PC-9 (cell line): ENCODE measurements around the gene FASN.

Source experiments
- EZH2 ChIP-seq: fragments of 200-600 bp; sonication (generic); IDR thresholded peaks from 2 replicates; pipeline ENCODE4 v1.8.0; 2017; ENCODE audit warnings: antibody characterized with exemption, low read depth
- TF ChIP-seq, protein P1 (sequence below): fragments of 200-600 bp; sonication (generic); conservative IDR thresholded peaks from 2 replicates; pipeline ENCODE4 v1.6.1; 2017; ENCODE audit warnings: mixed run types, antibody characterized with exemption, mild to moderate bottlenecking, moderate library complexity

DNA sequence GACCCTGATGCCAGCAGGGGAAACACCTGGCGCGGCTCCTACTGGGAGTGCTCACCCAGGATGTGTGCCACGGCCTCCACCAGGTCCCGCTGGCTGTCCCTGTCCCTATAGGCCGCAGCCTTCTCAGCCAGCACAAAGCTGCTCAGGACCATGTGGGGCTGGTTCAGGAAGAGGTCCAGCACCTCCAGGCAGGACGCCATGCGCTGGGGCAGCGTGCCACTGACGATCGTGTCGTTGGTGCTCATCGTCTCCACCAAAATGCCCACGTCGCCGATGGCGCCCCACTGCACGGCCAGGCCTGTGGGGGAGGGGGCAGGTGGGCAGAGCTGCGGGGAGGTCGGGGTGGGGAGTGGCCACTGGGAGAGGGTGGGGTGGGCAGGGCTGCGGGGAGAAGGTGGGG is 16.5 kb downstream of the FASN start:
- TF ChIP-seq, protein P1, sequence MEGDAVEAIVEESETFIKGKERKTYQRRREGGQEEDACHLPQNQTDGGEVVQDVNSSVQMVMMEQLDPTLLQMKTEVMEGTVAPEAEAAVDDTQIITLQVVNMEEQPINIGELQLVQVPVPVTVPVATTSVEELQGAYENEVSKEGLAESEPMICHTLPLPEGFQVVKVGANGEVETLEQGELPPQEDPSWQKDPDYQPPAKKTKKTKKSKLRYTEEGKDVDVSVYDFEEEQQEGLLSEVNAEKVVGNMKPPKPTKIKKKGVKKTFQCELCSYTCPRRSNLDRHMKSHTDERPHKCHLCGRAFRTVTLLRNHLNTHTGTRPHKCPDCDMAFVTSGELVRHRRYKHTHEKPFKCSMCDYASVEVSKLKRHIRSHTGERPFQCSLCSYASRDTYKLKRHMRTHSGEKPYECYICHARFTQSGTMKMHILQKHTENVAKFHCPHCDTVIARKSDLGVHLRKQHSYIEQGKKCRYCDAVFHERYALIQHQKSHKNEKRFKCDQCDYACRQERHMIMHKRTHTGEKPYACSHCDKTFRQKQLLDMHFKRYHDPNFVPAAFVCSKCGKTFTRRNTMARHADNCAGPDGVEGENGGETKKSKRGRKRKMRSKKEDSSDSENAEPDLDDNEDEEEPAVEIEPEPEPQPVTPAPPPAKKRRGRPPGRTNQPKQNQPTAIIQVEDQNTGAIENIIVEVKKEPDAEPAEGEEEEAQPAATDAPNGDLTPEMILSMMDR: no peak
- no peak for TF ChIP-seq EZH2
